DND-41 (cell line): ENCODE results near the gene TFCP2.

Source experiments
- ATAC-seq: fragments of 200-7000 bp; cut with Tn5 transposase; 3 replicates; pipeline ENCODE4 v1.9.1; 2021; ENCODE audit warnings: low read depth; ENCODE audit not compliant: insufficient read depth
- DNase-seq: peaks from one replicate; pipeline ENCODE4 v3.0.0-alpha.2; 2020
- H2AFZ ChIP-seq: 2 replicates; pipeline ENCODE4 v1.6.0; 2012; ENCODE audit warnings: low read depth, low read length
- H3K27ac ChIP-seq: 2 replicates; pipeline ENCODE4 v1.5.1; 2012; ENCODE audit warnings: low read length, inconsistent platforms
- H3K27me3 ChIP-seq: fragments of 200-600 bp; sonication (generic); 2 replicates; pipeline ENCODE4 v1.6.0; 2012; ENCODE audit warnings: low read length, mild to moderate bottlenecking, inconsistent platforms; ENCODE audit not compliant: insufficient read depth, poor library complexity
- H3K36me3 ChIP-seq: 2 replicates; pipeline ENCODE4 v1.5.1; 2012; ENCODE audit warnings: low read length, inconsistent platforms; ENCODE audit not compliant: insufficient read depth
- H3K4me1 ChIP-seq: 2 replicates; pipeline ENCODE4 v1.5.1; 2012; ENCODE audit warnings: mild to moderate bottlenecking, low read length; ENCODE audit not compliant: insufficient read depth
- H3K4me2 ChIP-seq: 2 replicates; pipeline ENCODE4 v1.6.0; 2012; ENCODE audit warnings: mild to moderate bottlenecking, moderate library complexity, low read length, inconsistent platforms; ENCODE audit not compliant: insufficient read depth
- H3K4me3 ChIP-seq, 2 experiments: fragments of 200-600 bp in 1 of 2; shearing (Covaris generic) in 1 of 2; 2 replicates each; pipeline ENCODE4 v1.5.1; 2012 to 2016; ENCODE audit warnings: inconsistent platforms in 2 of 2, low read length in 2 of 2, mild to moderate bottlenecking in 2 of 2, low read depth in 1 of 2, moderate library complexity in 1 of 2
- H3K79me2 ChIP-seq: 2 replicates; pipeline ENCODE4 v1.6.0; 2012; ENCODE audit warnings: low read length, inconsistent platforms; ENCODE audit not compliant: insufficient read depth
- H3K9ac ChIP-seq: 2 replicates; pipeline ENCODE4 v1.6.0; 2012; ENCODE audit warnings: low read depth, mild to moderate bottlenecking, inconsistent platforms, low read length, moderate library complexity
- H3K9me3 ChIP-seq: 2 replicates; pipeline ENCODE4 v1.5.1; 2012; ENCODE audit warnings: low read length, moderate library complexity, mild to moderate bottlenecking, inconsistent platforms; ENCODE audit not compliant: insufficient read depth, severe bottlenecking
- H4K20me1 ChIP-seq: 2 replicates; pipeline ENCODE4 v1.6.0; 2012; ENCODE audit warnings: low read length; ENCODE audit not compliant: insufficient read depth
- EZH2 ChIP-seq: IDR thresholded peaks from 3 replicates; pipeline ENCODE4 v1.6.1; 2012; ENCODE audit warnings: borderline replicate concordance, low read depth, mild to moderate bottlenecking, moderate library complexity, low read length, inconsistent platforms; ENCODE audit not compliant: severe bottlenecking
- TF ChIP-seq, protein P1 (sequence below): IDR thresholded peaks from 2 replicates; pipeline ENCODE4 v1.5.1; 2012; ENCODE audit warnings: borderline replicate concordance, low read length, moderate library complexity, mild to moderate bottlenecking; ENCODE audit not compliant: poor library complexity, severe bottlenecking; ENCODE audit errors: extremely low read depth

Gene TFCP2

DNA sequence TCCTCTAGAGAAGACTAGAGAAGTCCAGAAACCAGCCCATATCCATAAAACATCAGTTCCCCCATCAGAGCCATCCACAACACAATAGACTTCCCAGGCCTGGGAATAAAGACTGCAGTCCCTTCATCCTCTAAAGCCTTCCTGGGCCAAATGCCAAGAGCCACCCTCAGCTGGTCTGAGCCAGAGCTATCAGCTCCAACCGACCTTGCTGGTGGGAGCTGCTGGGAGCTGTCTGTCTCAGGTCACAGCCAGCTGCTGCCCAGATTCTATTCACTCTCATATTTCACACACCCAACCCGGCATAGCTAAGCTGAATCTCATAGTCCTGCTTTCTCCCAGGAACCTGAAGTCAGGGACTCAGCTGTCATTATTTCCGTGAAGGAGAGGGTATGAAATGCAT lies 10.9 kb upstream of the TFCP2 start:
- H4K20me1 ChIP-seq = no peaks in the 10 kb centered on the region
- H3K27me3 ChIP-seq = no peaks in the 10 kb centered on the region
- ATAC-seq (no peak), DNase-seq (no peak)
- no peak for TF ChIP-seq EZH2
- TF ChIP-seq, protein P1, sequence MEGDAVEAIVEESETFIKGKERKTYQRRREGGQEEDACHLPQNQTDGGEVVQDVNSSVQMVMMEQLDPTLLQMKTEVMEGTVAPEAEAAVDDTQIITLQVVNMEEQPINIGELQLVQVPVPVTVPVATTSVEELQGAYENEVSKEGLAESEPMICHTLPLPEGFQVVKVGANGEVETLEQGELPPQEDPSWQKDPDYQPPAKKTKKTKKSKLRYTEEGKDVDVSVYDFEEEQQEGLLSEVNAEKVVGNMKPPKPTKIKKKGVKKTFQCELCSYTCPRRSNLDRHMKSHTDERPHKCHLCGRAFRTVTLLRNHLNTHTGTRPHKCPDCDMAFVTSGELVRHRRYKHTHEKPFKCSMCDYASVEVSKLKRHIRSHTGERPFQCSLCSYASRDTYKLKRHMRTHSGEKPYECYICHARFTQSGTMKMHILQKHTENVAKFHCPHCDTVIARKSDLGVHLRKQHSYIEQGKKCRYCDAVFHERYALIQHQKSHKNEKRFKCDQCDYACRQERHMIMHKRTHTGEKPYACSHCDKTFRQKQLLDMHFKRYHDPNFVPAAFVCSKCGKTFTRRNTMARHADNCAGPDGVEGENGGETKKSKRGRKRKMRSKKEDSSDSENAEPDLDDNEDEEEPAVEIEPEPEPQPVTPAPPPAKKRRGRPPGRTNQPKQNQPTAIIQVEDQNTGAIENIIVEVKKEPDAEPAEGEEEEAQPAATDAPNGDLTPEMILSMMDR = no peak
- no peaks in the 10 kb centered on the region for H3K4me1 ChIP-seq
- no peaks in the 10 kb centered on the region for H3K36me3 ChIP-seq
- H3K27ac ChIP-seq = no peak overlapping the region
- H3K4me2 ChIP-seq = no peak overlapping the region
- H3K79me2 ChIP-seq = no peaks in the 10 kb centered on the region
- no peak overlapping the region for H2AFZ ChIP-seq
- H3K9ac ChIP-seq = no peak overlapping the region
- no peak overlapping the region for H3K4me3 ChIP-seq
- no peaks in the 10 kb centered on the region for H3K9me3 ChIP-seq

GRCh38 chr12:51183349-51183748 lies 10.4 kb upstream of the TFCP2 start:
- H3K4me3 ChIP-seq = no peak overlapping the region
- TF ChIP-seq, protein P1 = no peak
- no peak for TF ChIP-seq EZH2
- no peak overlapping the region for H2AFZ ChIP-seq
- H3K36me3 ChIP-seq = no peaks in the 10 kb centered on the region
- H3K79me2 ChIP-seq = no peaks in the 10 kb centered on the region
- H4K20me1 ChIP-seq = no peaks in the 10 kb centered on the region
- no peaks in the 10 kb centered on the region for H3K9me3 ChIP-seq
- no peak overlapping the region for H3K27ac ChIP-seq
- no peak for ATAC-seq
- H3K4me1 ChIP-seq = no peaks in the 10 kb centered on the region
- no peaks in the 10 kb centered on the region for H3K27me3 ChIP-seq
- no peak overlapping the region for H3K4me2 ChIP-seq
- H3K9ac ChIP-seq = no peak overlapping the region
- no peak for DNase-seq

DNA sequence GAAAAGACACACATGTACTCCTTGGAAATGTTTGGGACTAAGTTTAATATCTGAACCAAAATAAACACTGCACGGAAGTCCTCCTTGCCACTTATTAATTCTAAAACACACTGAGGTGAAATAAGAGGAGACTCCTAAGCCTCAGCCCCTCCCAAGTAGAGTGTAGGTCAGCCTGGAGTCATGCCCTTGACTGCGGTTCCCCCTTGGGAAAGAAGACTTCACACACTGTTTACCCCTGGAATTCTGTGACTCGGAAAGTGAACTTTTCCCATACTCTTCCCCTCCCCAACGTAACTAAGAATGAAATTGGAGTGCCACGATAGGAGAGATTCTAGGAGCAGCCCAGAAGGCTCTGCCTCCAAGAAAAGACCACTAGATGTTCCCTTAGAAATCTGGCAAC lies 8.6 kb upstream of the TFCP2 start:
- no peak for TF ChIP-seq EZH2
- TF ChIP-seq, protein P1 = no peak
- Histone ChIP-seq H2AFZ (no peak overlapping the region), H3K36me3 (no peaks in the 10 kb centered on the region), H3K27me3 (no peaks in the 10 kb centered on the region), H3K9ac (no peak overlapping the region), H3K79me2 (no peaks in the 10 kb centered on the region), H3K4me2 (no peak overlapping the region), H4K20me1 (no peaks in the 10 kb centered on the region), H3K4me3 (no peak overlapping the region), H3K4me1 (no peaks in the 10 kb centered on the region), H3K9me3 (no peaks in the 10 kb centered on the region), H3K27ac (no peak overlapping the region)
- no peak for DNase-seq
- ATAC-seq = no peak

GRCh38 chr12:51177897-51178296 lies 5.0 kb upstream of the TFCP2 start:
- ATAC-seq = no peak
- H3K9me3 ChIP-seq = no peaks in the 10 kb centered on the region
- no peak for TF ChIP-seq EZH2
- TF ChIP-seq, protein P1 = no peak

More at GRCh38 chr12:51177897-51178296, 5.0 kb upstream of the TFCP2 start:
- Histone ChIP-seq H3K4me2 (no peak overlapping the region), H3K36me3 (no peaks in the 10 kb centered on the region), H3K9ac (no peak overlapping the region), H3K4me1 (peaks cover 5% of the 10 kb centered on the region), H3K79me2 (peaks cover under 1% of the 10 kb centered on the region), H3K4me3 (no peak overlapping the region), H3K27ac (no peak overlapping the region), H4K20me1 (no peaks in the 10 kb centered on the region), H2AFZ (no peak overlapping the region), H3K27me3 (no peaks in the 10 kb centered on the region)
- DNase-seq = no peak
